Limb (tissue), 2 donors: ENCODE results near the gene MBD2.
"Not testable (repeated sequence)": the region's sequence is repeated elsewhere in the genome, so short reads cannot be mapped to it uniquely, and the experiment has no call there.

Experiments used
- DNase-seq, 2 donors: peaks; one replicate each; pipeline ENCODE4 v3.0.0-alpha.2; 2016; ENCODE audit errors: extremely low spot score in 2 of 2

MBD2 gene

GRCh38 chr18:54151376-54151775 lies 73.1 kb downstream of the MBD2 start:
- DNase-seq, result no peak

GRCh38 chr18:54150226-54150625 lies 74.2 kb downstream of the MBD2 start:
- no peak for DNase-seq

- DNase-seq, result no peak
Measured at GRCh38 chr18:54149078-54149697, 75.3 kb downstream of the MBD2 start.

- no peak for DNase-seq
Measured at GRCh38 chr18:54148678-54149077, 75.8 kb downstream of the MBD2 start.

GRCh38 chr18:54148151-54148550 lies 76.3 kb downstream of the MBD2 start:
- no peak for DNase-seq

- DNase-seq, result no peak
Measured at GRCh38 chr18:54147439-54147838, 77.0 kb downstream of the MBD2 start.

- DNase-seq, result no peak
Measured at GRCh38 chr18:54141041-54141608, 83.3 kb downstream of the MBD2 start.

- no peak for DNase-seq
Measured at GRCh38 chr18:54140641-54141040, 83.8 kb downstream of the MBD2 start.

GRCh38 chr18:54135216-54135615 lies 89.3 kb downstream of the MBD2 start:
- no peak for DNase-seq

- DNase-seq, result no peak
Measured at GRCh38 chr18:54134053-54134452, 90.4 kb downstream of the MBD2 start.

GRCh38 chr18:54130631-54131030 lies 93.8 kb downstream of the MBD2 start:
- no peak for DNase-seq

- no peak for DNase-seq
Measured at GRCh38 chr18:54130177-54130576, 94.3 kb downstream of the MBD2 start.

GRCh38 chr18:54129448-54130067 lies 94.9 kb downstream of the MBD2 start:
- DNase-seq, result no peak

GRCh38 chr18:54127759-54128378 lies 96.6 kb downstream of the MBD2 start:
- peak in 1 of 2 donors; percentile 40 for DNase-seq

GRCh38 chr18:54125429-54125828 lies 99.0 kb downstream of the MBD2 start:
- no peak for DNase-seq

GRCh38 chr18:54123720-54124440 lies 100.6 kb downstream of the MBD2 start:
- not testable (repeated sequence) for DNase-seq

- peak in 1 of 2 donors; percentile 78 for DNase-seq
Measured at GRCh38 chr18:54119524-54120019, 104.9 kb downstream of the MBD2 start.

GRCh38 chr18:54117853-54118773 lies 106.4 kb downstream of the MBD2 start:
- no peak for DNase-seq

GRCh38 chr18:54116541-54117257 lies 107.8 kb downstream of the MBD2 start:
- no peak for DNase-seq

GRCh38 chr18:54112356-54112755 lies 112.1 kb downstream of the MBD2 start:
- DNase-seq, result no peak
